Esophagus squamous epithelium (tissue), 5 donors: ENCODE data around the gene ESYT1. TPM values are rescaled to one million over a fixed set of nuclear protein-coding genes. Genes with fewer than 3 reads are reported as not detected.

ENCODE experiments used
- DNase-seq: peaks from one replicate; lab custom pipeline; 2025; lab: John Stamatoyannopoulos, UW
- H3K27ac ChIP-seq, 4 donors: fragments of 200-600 bp; sonication (generic); one replicate each; pipeline ENCODE4 v1.5.1; 2016 to 2019; ENCODE audit warnings: mild to moderate bottlenecking in 1 of 4
- H3K27me3 ChIP-seq, 4 donors: fragments of 200-600 bp; sonication (generic); 1 replicate in 3 of 4; 2 replicates in 1 of 4; pipeline versions ENCODE4 v1.5.1 to v1.6.0; 2017 to 2021; ENCODE audit warnings: antibody characterized with exemption in 1 of 4
- H3K36me3 ChIP-seq, 3 donors: fragments of 200-600 bp; sonication (generic); one replicate each; pipeline ENCODE4 v1.5.1; 2016 to 2019
- H3K4me1 ChIP-seq, 3 donors: fragments of 200-600 bp; sonication (generic); one replicate each; pipeline ENCODE4 v1.5.1; 2017 to 2019
- H3K4me3 ChIP-seq, 4 donors: fragments of 200-600 bp; sonication (generic); 1 replicate in 3 of 4; 2 replicates in 1 of 4; pipeline ENCODE4 v1.5.1; 2016 to 2019; ENCODE audit warnings: mild to moderate bottlenecking in 2 of 4, moderate library complexity in 1 of 4
- H3K9me3 ChIP-seq, 3 donors: fragments of 200-600 bp; sonication (generic); one replicate each; pipeline ENCODE4 v1.5.1; 2016 to 2019
- CTCF ChIP-seq, 6 experiments: fragments of 450-650 bp in 4 of 6; fragments of 200-600 bp in 2 of 6; sonication (generic) in 2 of 6; IDR thresholded peaks; one replicate each; pipeline ENCODE4 v1.5.1; 2016 to 2019; ENCODE audit warnings: antibody characterized with exemption in 6 of 6, mild to moderate bottlenecking in 4 of 6, moderate library complexity in 4 of 6
- POLR2A ChIP-seq, 4 donors: fragments of 450-650 bp; IDR thresholded peaks; one replicate each; pipeline ENCODE4 v1.6.1; 2017; ENCODE audit warnings: antibody characterized with exemption in 4 of 4, mild to moderate bottlenecking in 4 of 4, moderate library complexity in 3 of 4
- WGBS, 2 donors: methylation state at CpG; one replicate each; pipeline ENCODE4 v1.1.5; 2018; 5-methylcytosine and 5-hydroxymethylcytosine counted together
- intact Hi-C: fragments of 100-400 bp; cut with DNase I; formaldehyde crosslinking; loops from one replicate; pipeline ENCODE4 v1.15.0; 2022
- total RNA-seq, 4 donors: library from RNA; depleted of rRNA; stranded (reverse); fragments of >200 nt; gene quantifications; one replicate each; pipeline ENCODE4 v1.1.0, GENCODE V29; 2016
- donor health status: DM: yes; HTN: yes; CAD: no.

The ESYT1 gene
- total RNA-seq, 4 donors from 2014 or later, result 42.6 to 70.8 (median 62.5) TPM

GRCh38 chr12:56134897-56135296 is 6.8 kb downstream of the ESYT1 start:
- TF ChIP-seq CTCF (IDR thresholded peaks at IDR 0.05), result no peak
- no peak for TF ChIP-seq POLR2A (IDR thresholded peaks at IDR 0.05)
- Histone ChIP-seq H3K36me3 (peaks cover 36 to 99% (median 63%) of the 10 kb centered on the region in 3 donors), H3K27ac (no peak overlapping the region), H3K27me3 (no peaks in the 10 kb centered on the region), H3K4me3 (no peak overlapping the region), H3K9me3 (no peaks in the 10 kb centered on the region), H3K4me1 (peaks cover 0 to 14% (median 7%) of the 10 kb centered on the region in 3 donors)
- intact Hi-C loops, result no loop called here
- WGBS, 2 donors, result 82 to 91% methylated on average over 6 of the region's 6 CpGs
- DNase-seq, result no peak

- intact Hi-C loops, result no loop called here
- Histone ChIP-seq H3K27ac (no peak overlapping the region), H3K9me3 (no peaks in the 10 kb centered on the region), H3K27me3 (no peaks in the 10 kb centered on the region), H3K4me3 (no peak overlapping the region), H3K4me1 (peaks cover 0 to 10% (median 0%) of the 10 kb centered on the region in 3 donors), H3K36me3 (peaks cover 42 to 100% (median 62%) of the 10 kb centered on the region in 3 donors)
- WGBS, 2 donors, result 93% methylated on average over 11 to 13 of the region's 14 CpGs
- DNase-seq, result no peak
- TF ChIP-seq POLR2A (IDR thresholded peaks at IDR 0.05), result no peak
- TF ChIP-seq CTCF (IDR thresholded peaks at IDR 0.05), result no peak
Observed at GRCh38 chr12:56137853-56138571, 9.9 kb downstream of the ESYT1 start.

- Histone ChIP-seq H3K4me1 (peaks cover 0 to 44% (median 7%) of the 10 kb centered on the region in 3 donors), H3K36me3 (peaks cover 26 to 82% (median 40%) of the 10 kb centered on the region in 3 donors), H3K4me3 (no peak overlapping the region), H3K9me3 (no peaks in the 10 kb centered on the region), H3K27ac (peak overlapping the region in 3 of 4 donors; percentile 54 to 67 (median 58)), H3K27me3 (no peaks in the 10 kb centered on the region)
- intact Hi-C loops, result no loop called here
- DNase-seq, result no peak
- 82 to 83% methylated on average over 10 to 12 of the region's 19 CpGs for WGBS, 2 donors
- TF ChIP-seq CTCF (IDR thresholded peaks at IDR 0.05), result no peak
- no peak for TF ChIP-seq POLR2A (IDR thresholded peaks at IDR 0.05)
Observed at GRCh38 chr12:56141946-56142784, 14.1 kb downstream of the ESYT1 start.

- peaks cover 0 to 47% (median 9%) of the 10 kb centered on the region in 3 donors for H3K4me1 ChIP-seq
- peaks cover 22 to 71% (median 31%) of the 10 kb centered on the region in 3 donors for H3K36me3 ChIP-seq
- intact Hi-C loops, result no loop called here
Observed at GRCh38 chr12:56143217-56143616, 15.2 kb downstream of the ESYT1 start.

More at GRCh38 chr12:56143217-56143616, 15.2 kb downstream of the ESYT1 start:
- no peaks in the 10 kb centered on the region for H3K27me3 ChIP-seq
- DNase-seq, result no peak
- no peak for TF ChIP-seq CTCF (IDR thresholded peaks at IDR 0.05)
- no peak for TF ChIP-seq POLR2A (IDR thresholded peaks at IDR 0.05)
- peak overlapping the region in 3 of 4 donors; percentile 54 to 67 (median 58) for H3K27ac ChIP-seq
- H3K9me3 ChIP-seq, result no peaks in the 10 kb centered on the region
- no peak overlapping the region for H3K4me3 ChIP-seq
- 36 to 48% methylated on average over 3 to 4 of the region's 4 CpGs for WGBS, 2 donors
